IPS-15b (cell line): ENCODE results near the gene DOCK1.

ENCODE experiments used
- H3K27me3 ChIP-seq: one replicate; pipeline ENCODE4 v1.6.1; 2013; ENCODE audit warnings: low read length; ENCODE audit not compliant: control insufficient read depth, insufficient read depth
- H3K36me3 ChIP-seq: one replicate; pipeline ENCODE4 v1.6.1; 2013; ENCODE audit warnings: low read length; ENCODE audit not compliant: control insufficient read depth, insufficient read depth
- H3K4me1 ChIP-seq: one replicate; pipeline ENCODE4 v1.6.1; 2013; ENCODE audit warnings: mild to moderate bottlenecking, low read length; ENCODE audit not compliant: control insufficient read depth, insufficient read depth
- H3K4me3 ChIP-seq: one replicate; pipeline ENCODE4 v1.5.1; 2013; ENCODE audit warnings: low read depth, low read length
- H3K9ac ChIP-seq: one replicate; pipeline ENCODE4 v1.6.1; 2013; ENCODE audit warnings: low read depth, mild to moderate bottlenecking, low read length
- H3K9me3 ChIP-seq: one replicate; pipeline ENCODE4 v1.6.1; 2013; ENCODE audit warnings: mild to moderate bottlenecking, low read length; ENCODE audit not compliant: control insufficient read depth, insufficient read depth

The DOCK1 gene

DNA sequence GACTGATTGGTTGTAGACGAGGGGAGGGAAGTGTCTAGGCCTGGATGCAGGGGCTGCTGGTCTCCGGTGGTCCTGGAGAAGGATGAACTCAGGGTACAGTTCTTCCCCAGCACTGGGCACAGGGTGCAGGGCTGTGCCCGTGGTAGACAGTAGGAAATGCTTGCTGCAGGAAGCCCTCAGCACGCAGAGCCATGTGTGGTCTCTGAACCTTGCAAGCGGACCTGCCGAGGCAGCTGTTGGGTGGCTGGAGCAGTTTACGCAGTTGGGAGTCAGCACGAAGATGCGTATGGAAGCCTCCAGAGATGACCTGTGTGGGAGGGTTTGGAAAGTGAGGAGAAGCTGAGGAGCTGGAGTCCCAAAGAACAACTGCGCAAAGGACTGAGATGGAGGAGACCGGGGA is 39.0 kb downstream of the DOCK1 start:
- Histone ChIP-seq H3K9me3 (peaks cover 11% of the 10 kb centered on the region), H3K27me3 (no peaks in the 10 kb centered on the region), H3K4me3 (no peak overlapping the region), H3K36me3 (peaks cover 4% of the 10 kb centered on the region), H3K4me1 (no peaks in the 10 kb centered on the region), H3K9ac (no peak overlapping the region)

GRCh38 chr10:126945351-126946030 is 40.3 kb downstream of the DOCK1 start:
- Histone ChIP-seq H3K9me3 (peaks cover 11% of the 10 kb centered on the region), H3K36me3 (peaks cover 4% of the 10 kb centered on the region), H3K9ac (no peak overlapping the region), H3K4me1 (no peaks in the 10 kb centered on the region), H3K27me3 (no peaks in the 10 kb centered on the region), H3K4me3 (no peak overlapping the region)

- Histone ChIP-seq H3K4me1 (no peaks in the 10 kb centered on the region), H3K4me3 (no peak overlapping the region), H3K9me3 (peaks cover 19% of the 10 kb centered on the region), H3K36me3 (peaks cover 4% of the 10 kb centered on the region), H3K9ac (no peak overlapping the region), H3K27me3 (no peaks in the 10 kb centered on the region)
Observed at GRCh38 chr10:126946746-126947145, 41.5 kb downstream of the DOCK1 start.

DNA sequence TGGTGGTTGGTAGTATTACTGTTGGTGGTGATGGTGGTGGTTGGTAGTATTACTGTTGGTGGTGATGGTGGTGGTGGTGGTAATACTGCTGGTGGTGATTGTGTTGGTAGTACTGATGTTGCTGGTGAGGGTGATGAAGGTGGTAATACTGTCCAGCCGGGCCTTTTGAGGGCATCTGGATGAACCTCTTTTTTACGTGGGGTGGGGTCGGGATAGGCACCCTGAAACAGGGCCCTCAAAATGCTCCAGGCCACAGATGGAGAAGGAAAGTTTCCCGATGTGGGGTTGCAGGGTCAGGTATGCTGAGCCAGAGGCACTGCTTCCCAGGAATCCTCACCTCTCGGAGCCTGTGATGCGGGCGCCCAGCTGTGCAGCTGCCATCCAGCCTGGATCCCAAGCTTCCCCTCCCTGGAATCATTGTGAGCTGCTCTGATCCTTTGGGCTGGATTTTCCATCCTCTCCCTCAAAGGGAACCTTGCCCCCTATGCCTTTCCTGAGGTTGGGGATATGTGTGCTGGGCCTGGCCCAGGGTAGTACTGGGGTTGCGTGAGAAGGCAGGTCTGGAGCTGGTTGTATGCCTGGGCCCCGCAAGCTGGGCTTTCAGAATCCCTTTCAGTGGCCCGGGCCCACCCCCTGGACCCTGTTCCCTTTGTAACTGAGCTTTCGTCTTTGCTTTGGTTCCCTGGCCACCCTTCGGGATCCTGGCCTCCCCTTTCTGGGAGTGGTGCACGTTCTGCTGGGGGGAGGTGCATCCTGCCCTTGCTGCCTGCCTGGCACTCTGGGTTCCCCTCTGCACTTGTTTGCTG is 43.3 kb downstream of the DOCK1 start:
- peaks cover 4% of the 10 kb centered on the region for H3K36me3 ChIP-seq
- no peaks in the 10 kb centered on the region for H3K4me1 ChIP-seq
- H3K27me3 ChIP-seq: no peaks in the 10 kb centered on the region
- H3K9ac ChIP-seq: no peak overlapping the region
- H3K4me3 ChIP-seq: no peak overlapping the region
- peaks cover 26% of the 10 kb centered on the region for H3K9me3 ChIP-seq

GRCh38 chr10:126949161-126949503 is 43.9 kb downstream of the DOCK1 start:
- Histone ChIP-seq H3K4me1 (no peaks in the 10 kb centered on the region), H3K9me3 (peaks cover 26% of the 10 kb centered on the region), H3K9ac (no peak overlapping the region), H3K36me3 (peaks cover 4% of the 10 kb centered on the region), H3K27me3 (no peaks in the 10 kb centered on the region), H3K4me3 (no peak overlapping the region)

DNA sequence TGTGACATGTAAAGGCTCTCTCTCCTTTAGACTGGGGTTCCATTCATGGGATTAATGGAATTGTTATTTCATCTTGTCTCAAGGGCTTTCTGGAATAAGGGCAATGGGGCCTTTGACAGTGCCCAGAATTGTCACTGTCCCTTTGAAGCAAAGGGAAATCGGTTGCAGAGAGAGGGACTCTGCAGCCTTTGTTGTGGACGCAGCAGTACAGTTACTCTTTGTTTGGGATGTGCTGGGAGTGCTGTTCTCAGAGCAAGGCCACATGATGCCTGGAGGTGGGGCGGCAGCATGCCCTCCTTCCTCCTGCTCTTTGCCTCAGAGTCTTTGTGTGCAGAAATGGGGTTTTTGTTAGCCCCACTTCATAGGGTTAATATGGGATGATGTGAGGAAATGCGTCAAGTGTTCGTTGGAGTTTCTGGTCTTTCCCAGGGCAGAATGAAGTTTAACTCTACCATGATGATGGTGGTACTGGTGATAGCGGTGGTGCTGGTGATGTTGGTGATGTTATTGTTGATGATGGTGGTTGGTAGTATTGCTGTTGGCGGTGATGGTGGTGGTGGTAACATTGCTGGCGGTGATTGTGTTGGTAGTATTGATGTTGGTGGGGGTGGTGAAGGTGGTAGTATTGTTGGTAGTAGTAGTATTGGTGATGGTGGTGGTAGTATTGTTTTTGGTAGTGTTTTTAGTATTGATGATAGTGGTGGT is 45.3 kb downstream of the DOCK1 start:
- Histone ChIP-seq H3K9ac (no peak overlapping the region), H3K27me3 (no peaks in the 10 kb centered on the region), H3K4me3 (no peak overlapping the region), H3K4me1 (no peaks in the 10 kb centered on the region), H3K9me3 (peaks cover 26% of the 10 kb centered on the region), H3K36me3 (peaks cover 3% of the 10 kb centered on the region)

DNA sequence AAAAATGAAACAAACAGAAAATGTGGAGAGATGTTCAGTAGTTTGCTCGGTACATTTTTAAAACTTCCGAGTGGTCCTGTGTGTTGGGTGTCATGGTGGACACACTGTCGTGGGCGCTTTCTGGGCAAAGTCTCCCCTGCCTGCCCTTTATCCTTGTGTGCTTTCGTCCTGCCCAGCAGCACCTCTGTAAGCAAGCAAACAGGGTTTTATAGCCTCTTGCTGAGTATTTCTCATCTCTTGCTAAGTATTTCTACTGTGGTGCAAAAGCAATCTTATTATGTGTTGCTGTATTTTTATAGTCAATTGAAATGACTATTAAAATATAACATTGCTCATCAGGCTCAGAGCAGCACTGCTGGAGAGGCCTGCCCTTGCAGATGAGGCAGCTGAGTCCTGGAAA is 48.7 kb downstream of the DOCK1 start:
- Histone ChIP-seq H3K9me3 (peaks cover 15% of the 10 kb centered on the region), H3K36me3 (no peaks in the 10 kb centered on the region), H3K4me1 (peaks cover 2% of the 10 kb centered on the region), H3K27me3 (no peaks in the 10 kb centered on the region), H3K9ac (no peak overlapping the region), H3K4me3 (no peak overlapping the region)

DNA sequence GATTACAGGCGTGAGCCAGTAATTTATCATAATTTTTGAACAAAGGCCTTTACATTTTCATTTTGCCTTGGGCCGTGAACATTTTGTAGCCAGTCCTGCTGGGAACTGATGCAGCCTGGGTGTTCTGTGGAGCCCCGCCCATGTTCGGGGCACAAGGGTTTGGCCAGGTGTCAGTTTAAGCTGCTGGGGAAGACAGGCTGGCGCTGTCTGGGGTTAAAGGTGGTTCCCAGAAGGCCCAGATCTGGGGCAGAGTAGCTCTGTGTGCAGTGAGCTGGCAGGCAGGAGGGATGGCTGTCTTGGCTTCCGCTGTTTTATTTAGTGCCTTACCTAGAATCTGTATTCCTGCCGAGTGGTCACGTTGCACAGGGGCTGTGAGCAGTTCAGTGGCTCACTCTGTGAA is 50.2 kb downstream of the DOCK1 start:
- Histone ChIP-seq H3K4me1 (peaks cover 2% of the 10 kb centered on the region), H3K4me3 (no peak overlapping the region), H3K36me3 (no peaks in the 10 kb centered on the region), H3K9me3 (peaks cover 15% of the 10 kb centered on the region), H3K27me3 (no peaks in the 10 kb centered on the region), H3K9ac (no peak overlapping the region)

GRCh38 chr10:126955934-126956711 is 50.9 kb downstream of the DOCK1 start:
- Histone ChIP-seq H3K9me3 (peaks cover 14% of the 10 kb centered on the region), H3K27me3 (no peaks in the 10 kb centered on the region), H3K4me3 (no peak overlapping the region), H3K4me1 (peaks cover 2% of the 10 kb centered on the region), H3K9ac (no peak overlapping the region), H3K36me3 (no peaks in the 10 kb centered on the region)

GRCh38 chr10:126956712-126957108 is 51.5 kb downstream of the DOCK1 start:
- H3K27me3 ChIP-seq: no peaks in the 10 kb centered on the region
- H3K9me3 ChIP-seq: peaks cover 8% of the 10 kb centered on the region

GRCh38 chr10:126957111-126957510 is 51.9 kb downstream of the DOCK1 start:
- Histone ChIP-seq H3K4me1 (peaks cover 2% of the 10 kb centered on the region), H3K4me3 (no peak overlapping the region), H3K27me3 (no peaks in the 10 kb centered on the region), H3K9ac (no peak overlapping the region), H3K36me3 (no peaks in the 10 kb centered on the region), H3K9me3 (peaks cover 6% of the 10 kb centered on the region)

More at GRCh38 chr10:126956712-126957108, 51.5 kb downstream of the DOCK1 start:
- H3K4me3 ChIP-seq: no peak overlapping the region
- H3K9ac ChIP-seq: no peak overlapping the region
- peaks cover 2% of the 10 kb centered on the region for H3K4me1 ChIP-seq
- no peaks in the 10 kb centered on the region for H3K36me3 ChIP-seq
